ENCODE measurements around the gene SEPHS1.
A peak's percentile ranks its signal among the peaks of the same experiment; 100 is the strongest.

SEPHS1 gene

GRCh38 chr10:13348216-13349017 lies at the start of gene SEPHS1:
TSS of gene SEPHS1 (minus strand) at chr10:13348293. CDS start at chr10:13344950, 3,343 bp downstream.
- peak within 1 kb of the TSS; percentile 78 for H3K4me3 ChIP-seq (ENCODE audit: low read depth, low read length)
- DNase-seq (ENCODE audit: low read depth): peak; percentile 93
- TF ChIP-seq, protein P1, sequence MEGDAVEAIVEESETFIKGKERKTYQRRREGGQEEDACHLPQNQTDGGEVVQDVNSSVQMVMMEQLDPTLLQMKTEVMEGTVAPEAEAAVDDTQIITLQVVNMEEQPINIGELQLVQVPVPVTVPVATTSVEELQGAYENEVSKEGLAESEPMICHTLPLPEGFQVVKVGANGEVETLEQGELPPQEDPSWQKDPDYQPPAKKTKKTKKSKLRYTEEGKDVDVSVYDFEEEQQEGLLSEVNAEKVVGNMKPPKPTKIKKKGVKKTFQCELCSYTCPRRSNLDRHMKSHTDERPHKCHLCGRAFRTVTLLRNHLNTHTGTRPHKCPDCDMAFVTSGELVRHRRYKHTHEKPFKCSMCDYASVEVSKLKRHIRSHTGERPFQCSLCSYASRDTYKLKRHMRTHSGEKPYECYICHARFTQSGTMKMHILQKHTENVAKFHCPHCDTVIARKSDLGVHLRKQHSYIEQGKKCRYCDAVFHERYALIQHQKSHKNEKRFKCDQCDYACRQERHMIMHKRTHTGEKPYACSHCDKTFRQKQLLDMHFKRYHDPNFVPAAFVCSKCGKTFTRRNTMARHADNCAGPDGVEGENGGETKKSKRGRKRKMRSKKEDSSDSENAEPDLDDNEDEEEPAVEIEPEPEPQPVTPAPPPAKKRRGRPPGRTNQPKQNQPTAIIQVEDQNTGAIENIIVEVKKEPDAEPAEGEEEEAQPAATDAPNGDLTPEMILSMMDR (IDR thresholded peaks at IDR 0.05; ENCODE audit: insufficient read depth, low read depth, low read length, missing control alignments): no peak

DNA sequence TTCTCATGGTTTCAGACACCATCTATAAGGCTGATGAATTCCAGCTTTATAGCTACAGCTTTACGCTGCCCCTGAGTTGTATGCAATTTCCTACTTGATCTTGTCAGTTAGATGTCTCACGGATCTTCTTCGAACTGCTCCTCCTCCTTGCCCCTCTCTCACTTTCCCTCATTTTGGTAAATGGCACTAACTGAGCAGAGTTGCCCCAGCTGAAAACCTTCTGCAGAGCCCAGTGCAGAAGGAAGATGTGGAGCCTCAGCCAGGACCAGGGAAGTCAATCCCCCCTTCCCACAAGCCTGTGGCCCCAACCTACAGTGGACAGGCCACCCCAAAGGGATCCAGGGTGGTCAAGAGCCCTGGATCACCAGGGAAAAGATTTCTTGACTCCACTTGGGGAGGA lies 49.0 kb upstream of the SEPHS1 start:
- DNase-seq (ENCODE audit: low read depth): no peak
- no peak overlapping the region for H3K4me3 ChIP-seq (ENCODE audit: low read depth, low read length)
- TF ChIP-seq, protein P1 (IDR thresholded peaks at IDR 0.05; ENCODE audit: insufficient read depth, low read depth, low read length, missing control alignments): no peak

GRCh38 chr10:13396369-13396768 lies 48.3 kb upstream of the SEPHS1 start:
- H3K4me3 ChIP-seq (ENCODE audit: low read depth, low read length): no peak overlapping the region
- TF ChIP-seq, protein P1 (IDR thresholded peaks at IDR 0.05; ENCODE audit: insufficient read depth, low read depth, low read length, missing control alignments): no peak
- DNase-seq (ENCODE audit: low read depth): no peak

- no peak for DNase-seq (ENCODE audit: low read depth)
- TF ChIP-seq, protein P1 (IDR thresholded peaks at IDR 0.05; ENCODE audit: insufficient read depth, low read depth, low read length, missing control alignments): no peak
- no peak overlapping the region for H3K4me3 ChIP-seq (ENCODE audit: low read depth, low read length)
Observed at GRCh38 chr10:13395540-13395939, 47.4 kb upstream of the SEPHS1 start.

DNA sequence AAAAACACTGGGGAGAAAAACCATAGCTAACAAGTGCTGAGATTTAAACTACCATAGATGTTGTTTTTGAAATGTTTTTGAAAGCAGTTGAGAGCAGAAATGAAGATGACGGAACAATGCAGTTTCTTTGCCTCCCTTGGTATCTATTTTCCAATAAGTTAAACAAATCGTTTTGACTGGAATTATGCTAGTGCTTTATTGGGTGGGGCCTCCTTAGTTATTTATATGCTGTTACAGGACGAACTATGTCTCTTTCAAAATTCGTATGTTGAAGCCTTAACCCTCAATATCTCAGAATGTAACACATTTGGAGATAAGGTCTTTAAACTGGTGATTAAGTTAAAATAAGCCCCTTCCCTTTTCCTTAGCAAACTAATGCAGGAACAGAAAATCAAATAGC lies 45.5 kb upstream of the SEPHS1 start:
- no peak overlapping the region for H3K4me3 ChIP-seq (ENCODE audit: low read depth, low read length)
- DNase-seq (ENCODE audit: low read depth): no peak
- TF ChIP-seq, protein P1 (IDR thresholded peaks at IDR 0.05; ENCODE audit: insufficient read depth, low read depth, low read length, missing control alignments): no peak

GRCh38 chr10:13392701-13393100 lies 44.6 kb upstream of the SEPHS1 start:
- no peak overlapping the region for H3K4me3 ChIP-seq (ENCODE audit: low read depth, low read length)
- no peak for DNase-seq (ENCODE audit: low read depth)
- TF ChIP-seq, protein P1 (IDR thresholded peaks at IDR 0.05; ENCODE audit: insufficient read depth, low read depth, low read length, missing control alignments): no peak
